ENCODE results near the gene KANSL1.
"Not testable (repeated sequence)": the region's sequence is repeated elsewhere in the genome, so short reads cannot be mapped to it uniquely, and the experiment has no call there.

KANSL1 gene

GRCh38 chr17:46019408-46019925 is 173.8 kb downstream of the KANSL1 start:
- DNase-seq = not testable (repeated sequence)

- no peak for DNase-seq
Measured at GRCh38 chr17:46013502-46014165, 179.6 kb downstream of the KANSL1 start.

- DNase-seq = no peak
Measured at GRCh38 chr17:46013127-46013501, 180.1 kb downstream of the KANSL1 start.

DNA sequence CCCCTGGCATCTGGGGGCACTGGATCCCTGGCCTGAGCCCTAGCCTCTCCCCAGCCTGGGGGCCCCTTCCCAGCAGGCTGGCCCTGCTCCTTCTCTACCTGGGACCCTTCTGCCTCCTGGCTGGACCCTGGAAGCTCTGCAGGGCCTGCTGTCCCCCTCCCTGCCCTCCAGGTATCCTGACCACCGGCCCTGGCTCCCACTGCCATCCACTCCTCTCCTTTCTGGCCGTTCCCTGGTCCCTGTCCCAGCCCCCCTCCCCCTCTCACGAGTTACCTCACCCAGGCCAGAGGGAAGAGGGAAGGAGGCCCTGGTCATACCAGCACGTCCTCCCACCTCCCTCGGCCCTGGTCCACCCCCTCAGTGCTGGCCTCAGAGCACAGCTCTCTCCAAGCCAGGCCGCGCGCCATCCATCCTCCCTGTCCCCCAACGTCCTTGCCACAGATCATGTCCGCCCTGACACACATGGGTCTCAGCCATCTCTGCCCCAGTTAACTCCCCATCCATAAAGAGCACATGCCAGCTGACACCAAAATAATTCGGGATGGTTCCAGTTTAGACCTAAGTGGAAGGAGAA is 180.6 kb downstream of the KANSL1 start:
- DNase-seq = no peak

DNA sequence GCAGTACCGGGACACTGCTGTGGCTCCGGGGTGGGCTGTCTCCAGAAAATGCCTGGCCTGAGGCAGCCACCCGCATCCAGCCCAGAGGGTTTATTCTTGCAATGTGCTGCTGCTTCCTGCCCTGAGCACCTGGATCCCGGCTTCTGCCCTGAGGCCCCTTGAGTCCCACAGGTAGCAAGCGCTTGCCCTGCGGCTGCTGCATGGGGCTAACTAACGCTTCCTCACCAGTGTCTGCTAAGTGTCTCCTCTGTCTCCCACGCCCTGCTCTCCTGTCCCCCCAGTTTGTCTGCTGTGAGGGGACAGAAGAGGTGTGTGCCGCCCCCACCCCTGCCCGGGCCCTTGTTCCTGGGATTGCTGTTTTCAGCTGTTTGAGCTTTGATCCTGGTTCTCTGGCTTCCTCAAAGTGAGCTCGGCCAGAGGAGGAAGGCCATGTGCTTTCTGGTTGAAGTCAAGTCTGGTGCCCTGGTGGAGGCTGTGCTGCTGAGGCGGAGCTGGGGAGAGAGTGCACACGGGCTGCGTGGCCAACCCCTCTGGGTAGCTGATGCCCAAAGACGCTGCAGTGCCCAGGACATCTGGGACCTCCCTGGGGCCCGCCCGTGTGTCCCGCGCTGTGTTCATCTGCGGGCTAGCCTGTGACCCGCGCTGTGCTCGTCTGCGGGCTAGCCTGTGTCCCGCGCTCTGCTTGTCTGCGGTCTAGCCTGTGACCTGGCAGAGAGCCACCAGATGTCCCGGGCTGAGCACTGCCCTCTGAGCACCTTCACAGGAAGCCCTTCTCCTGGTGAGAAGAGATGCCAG is 181.3 kb downstream of the KANSL1 start:
- DNase-seq = no peak

DNA sequence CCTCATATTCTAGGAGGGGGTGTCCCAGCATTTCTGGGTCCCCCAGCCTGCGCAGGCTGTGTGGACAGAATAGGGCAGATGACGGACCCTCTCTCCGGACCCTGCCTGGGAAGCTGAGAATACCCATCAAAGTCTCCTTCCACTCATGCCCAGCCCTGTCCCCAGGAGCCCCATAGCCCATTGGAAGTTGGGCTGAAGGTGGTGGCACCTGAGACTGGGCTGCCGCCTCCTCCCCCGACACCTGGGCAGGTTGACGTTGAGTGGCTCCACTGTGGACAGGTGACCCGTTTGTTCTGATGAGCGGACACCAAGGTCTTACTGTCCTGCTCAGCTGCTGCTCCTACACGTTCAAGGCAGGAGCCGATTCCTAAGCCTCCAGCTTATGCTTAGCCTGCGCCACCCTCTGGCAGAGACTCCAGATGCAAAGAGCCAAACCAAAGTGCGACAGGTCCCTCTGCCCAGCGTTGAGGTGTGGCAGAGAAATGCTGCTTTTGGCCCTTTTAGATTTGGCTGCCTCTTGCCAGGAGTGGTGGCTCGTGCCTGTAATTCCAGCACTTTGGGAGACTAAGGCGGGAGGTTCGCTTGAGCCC is 182.5 kb downstream of the KANSL1 start:
- DNase-seq = no peak

- no peak for DNase-seq
Measured at GRCh38 chr17:46009681-46010596, 183.3 kb downstream of the KANSL1 start.

DNA sequence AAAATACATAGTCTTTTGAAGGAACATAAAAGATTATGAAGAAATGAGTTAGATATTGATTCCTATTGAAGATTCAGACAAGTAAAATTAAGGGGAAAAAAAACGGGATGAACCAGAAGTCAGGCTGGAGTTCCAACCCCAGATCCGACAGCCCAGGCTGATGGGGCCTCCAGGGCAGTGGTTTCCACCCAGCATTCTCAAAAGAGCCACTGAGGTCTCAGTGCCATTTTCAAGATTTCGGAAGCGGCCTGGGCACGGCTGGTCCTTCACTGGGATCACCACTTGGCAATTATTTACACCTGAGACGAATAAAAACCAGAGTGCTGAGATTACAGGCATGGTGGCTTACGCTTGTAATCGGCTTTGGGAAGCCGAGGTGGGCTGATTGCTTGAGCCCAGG is 184.6 kb downstream of the KANSL1 start:
- DNase-seq = no peak

- DNase-seq = no peak
Measured at GRCh38 chr17:46007461-46007965, 185.7 kb downstream of the KANSL1 start.

DNA sequence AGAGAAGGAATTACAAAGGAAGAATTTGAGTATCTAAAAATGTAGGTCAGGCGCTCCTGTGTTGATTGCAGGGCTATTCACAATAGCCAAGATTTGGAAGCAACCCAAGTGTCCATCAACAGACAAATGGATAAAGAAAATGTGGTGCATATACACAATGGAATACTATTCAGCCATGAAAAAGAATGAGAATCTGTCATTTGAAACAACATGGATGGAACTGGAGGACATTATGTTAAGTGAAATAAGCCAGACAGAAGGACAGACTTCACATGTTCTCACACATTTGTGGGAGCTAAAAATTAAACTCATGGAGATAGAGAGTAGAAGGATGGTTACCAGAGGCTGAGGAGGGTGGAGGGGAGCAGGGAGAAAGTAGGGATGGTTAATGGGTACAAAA is 187.1 kb downstream of the KANSL1 start:
- DNase-seq = not testable (repeated sequence)

- DNase-seq = no peak
Measured at GRCh38 chr17:46003907-46004748, 189.1 kb downstream of the KANSL1 start.

- no peak for DNase-seq
Measured at GRCh38 chr17:46002973-46003316, 190.3 kb downstream of the KANSL1 start.

- peak; percentile 62 to 78 for DNase-seq
Measured at GRCh38 chr17:46002311-46002972, 190.8 kb downstream of the KANSL1 start.

DNA sequence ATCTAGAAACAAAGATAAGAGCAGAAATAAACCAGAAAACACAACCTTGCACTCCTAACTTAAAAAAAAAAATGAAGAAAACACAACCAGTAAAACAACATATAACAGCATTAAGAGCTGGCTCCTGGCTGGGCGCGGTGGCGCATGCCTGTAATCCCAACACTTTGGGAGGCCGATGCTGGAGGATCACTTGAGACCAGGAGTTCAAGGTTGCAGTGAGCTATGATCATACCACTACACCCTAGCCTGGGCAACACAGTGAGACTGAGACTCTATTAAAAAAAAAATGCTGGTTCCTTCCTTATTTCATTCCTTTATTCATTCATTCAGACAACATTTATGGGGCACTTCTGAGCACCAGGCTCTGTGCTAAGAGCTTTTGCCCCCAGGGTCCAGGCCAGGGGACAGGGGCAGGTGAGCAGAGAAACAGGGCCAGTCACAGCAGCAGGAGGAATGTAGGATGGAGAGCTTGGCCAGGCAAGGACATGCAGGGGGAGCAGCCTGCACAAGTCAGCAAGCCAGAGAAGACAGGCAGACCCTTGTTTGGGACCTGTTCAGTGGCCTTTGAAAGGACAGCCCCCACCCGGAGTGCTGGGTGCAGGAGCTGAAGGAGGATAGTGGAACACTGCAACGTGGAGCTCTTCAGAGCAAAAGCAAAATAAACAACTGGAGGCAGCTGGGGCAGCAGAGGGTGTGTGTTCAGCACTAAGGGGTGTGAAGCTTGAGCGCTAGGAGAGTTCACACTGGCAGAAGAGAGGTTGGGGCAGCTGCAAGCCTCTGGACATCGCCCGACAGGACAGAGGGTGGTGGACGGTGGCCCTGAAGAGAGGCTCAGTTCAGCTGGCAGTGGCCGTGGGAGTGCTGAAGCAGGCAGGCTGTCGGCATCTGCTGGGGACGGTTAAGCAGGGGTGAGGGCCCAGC is 191.6 kb downstream of the KANSL1 start:
- DNase-seq = no peak

DNA sequence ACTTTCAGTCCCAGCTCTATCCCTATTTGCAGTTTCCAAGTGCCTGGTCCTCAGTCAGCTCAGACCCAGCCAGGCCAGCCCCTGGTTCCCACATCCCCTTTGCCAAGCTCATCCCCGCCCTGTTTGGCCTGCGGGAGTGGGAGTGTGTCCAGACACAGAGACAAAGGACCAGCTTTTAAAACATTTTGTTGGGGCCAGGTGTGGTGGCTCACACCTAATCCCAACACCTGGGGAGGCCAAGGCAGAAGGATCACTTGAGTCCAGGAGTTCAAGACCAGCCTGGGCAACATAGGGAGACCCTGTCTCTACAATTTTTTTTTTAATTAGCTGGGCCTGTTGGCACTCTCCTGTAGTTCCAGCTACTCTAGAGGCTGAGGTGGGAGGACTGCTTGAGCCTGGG is 192.5 kb downstream of the KANSL1 start:
- DNase-seq = no peak

DNA sequence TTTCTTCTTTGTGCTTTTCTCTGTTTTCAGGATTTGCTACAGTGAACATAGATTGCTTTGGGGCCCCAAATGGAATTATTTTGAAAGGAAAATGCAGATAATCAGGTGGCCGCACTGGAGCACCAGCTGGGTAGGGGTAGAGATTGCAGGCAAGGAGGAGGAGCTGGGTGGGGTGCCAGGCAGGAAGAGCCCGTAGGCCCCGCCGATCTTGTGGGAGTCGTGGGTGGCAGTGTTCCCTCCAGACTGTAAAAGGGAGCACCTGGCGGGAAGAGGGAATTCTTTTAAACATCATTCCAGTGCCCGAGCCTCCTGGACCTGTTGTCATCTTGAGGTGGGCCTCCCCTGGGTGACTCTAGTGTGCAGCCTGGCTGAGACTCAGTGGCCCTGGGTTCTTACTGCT is 192.9 kb downstream of the KANSL1 start:
- DNase-seq = no peak

- DNase-seq = no peak
Measured at GRCh38 chr17:45999900-46000290, 193.3 kb downstream of the KANSL1 start.

DNA sequence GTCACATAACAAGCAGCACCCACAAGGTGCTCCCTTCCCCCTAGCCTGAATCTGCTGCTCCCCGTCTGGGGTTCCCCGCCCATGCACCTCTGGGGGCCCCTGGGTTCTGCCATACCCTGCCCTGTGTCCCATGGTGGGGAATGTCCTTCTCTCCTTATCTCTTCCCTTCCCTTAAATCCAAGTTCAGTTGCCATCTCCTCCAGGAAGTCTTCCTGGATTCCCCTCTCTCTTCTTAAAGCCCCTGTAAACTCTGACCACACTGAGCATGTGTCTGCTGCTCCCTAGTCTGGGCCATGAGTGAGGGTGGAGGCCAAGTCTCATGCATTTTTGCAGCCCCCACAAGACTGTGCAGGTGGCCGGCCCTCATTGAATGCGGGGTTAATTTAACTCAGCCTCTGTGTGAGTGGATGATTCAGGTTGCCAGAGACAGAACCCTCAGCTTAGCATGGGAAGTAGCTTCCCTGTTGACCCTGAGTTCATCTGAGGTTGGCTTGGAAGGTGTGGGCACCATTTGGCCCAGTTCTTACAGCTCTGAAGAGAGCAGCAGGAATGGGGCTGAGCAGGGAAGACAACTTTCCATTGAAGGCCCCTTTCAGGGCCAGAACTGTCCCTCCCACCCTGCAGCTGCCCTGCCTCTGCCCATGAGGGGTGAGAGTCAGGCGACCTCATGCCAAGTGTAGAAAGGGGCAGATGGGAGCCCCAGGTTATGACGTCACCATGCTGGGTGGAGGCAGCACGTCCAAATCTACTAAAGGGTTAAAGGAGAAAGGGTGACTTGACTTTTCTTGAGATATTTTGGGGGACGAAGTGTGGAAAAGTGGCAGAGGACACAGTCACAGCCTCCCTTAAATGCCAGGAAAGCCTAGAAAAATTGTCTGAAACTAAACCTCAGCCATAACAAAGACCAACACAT is 194.0 kb downstream of the KANSL1 start, which contains the start of gene STH:
STH (plus strand) TSS at position 264 of the 913 bp plus-strand sequence; CDS start at position 294, 30 bp downstream.
- DNase-seq = no peak
